Endothelial cell of hepatic sinusoid (primary cell): ENCODE measurements around the gene LEMD3.

Experiments
- in situ Hi-C: cut with HindIII; loops from 2 replicates; pipeline ENCODE4 v1.10.0; 2017; ENCODE audit warnings: low sequenced_read_pairs

The LEMD3 gene

GRCh38 chr12:65169320-65170208 is at the start of gene LEMD3:
LEMD3 (plus strand) TSS chr12:65169583; CDS start chr12:65169597, 14 bp downstream.
- in situ Hi-C loops, result no loop called here

- in situ Hi-C loops, result no loop called here
Observed at GRCh38 chr12:65121049-65121955, 48.1 kb upstream of the LEMD3 start, which contains the start of gene WIF1. WIF1 (minus strand) TSS chr12:65121305; CDS start chr12:65121191, 114 bp downstream.

- in situ Hi-C loops, result no loop called here
Observed at GRCh38 chr12:65121956-65122469, 47.4 kb upstream of the LEMD3 start.

- in situ Hi-C loops, result no loop called here
Observed at GRCh38 chr12:65122703-65123102, 46.7 kb upstream of the LEMD3 start.

GRCh38 chr12:65123435-65124063 is 45.8 kb upstream of the LEMD3 start:
- in situ Hi-C loops, result no loop called here

- in situ Hi-C loops, result no loop called here
Observed at GRCh38 chr12:65125247-65125646, 44.1 kb upstream of the LEMD3 start.

GRCh38 chr12:65125975-65126374 is 43.4 kb upstream of the LEMD3 start:
- in situ Hi-C loops, result no loop called here

GRCh38 chr12:65126482-65126881 is 42.9 kb upstream of the LEMD3 start:
- in situ Hi-C loops, result no loop called here

GRCh38 chr12:65133879-65134278 is 35.5 kb upstream of the LEMD3 start:
- in situ Hi-C loops, result no loop called here

- in situ Hi-C loops, result no loop called here
Observed at GRCh38 chr12:65139389-65139788, 30.0 kb upstream of the LEMD3 start.

GRCh38 chr12:65140738-65141137 is 28.6 kb upstream of the LEMD3 start:
- in situ Hi-C loops, result no loop called here

- in situ Hi-C loops, result no loop called here
Observed at GRCh38 chr12:65147312-65147905, 22.0 kb upstream of the LEMD3 start.

GRCh38 chr12:65152012-65152411 is 17.4 kb upstream of the LEMD3 start:
- in situ Hi-C loops, result no loop called here

- in situ Hi-C loops, result no loop called here
Observed at GRCh38 chr12:65152596-65152995, 16.8 kb upstream of the LEMD3 start.

- in situ Hi-C loops, result no loop called here
Observed at GRCh38 chr12:65155784-65156183, 13.6 kb upstream of the LEMD3 start.

GRCh38 chr12:65156366-65156841 is 13.0 kb upstream of the LEMD3 start:
- in situ Hi-C loops, result no loop called here

GRCh38 chr12:65157091-65157490 is 12.3 kb upstream of the LEMD3 start:
- in situ Hi-C loops, result no loop called here

- in situ Hi-C loops, result no loop called here
Observed at GRCh38 chr12:65162609-65163008, 6.8 kb upstream of the LEMD3 start.

- in situ Hi-C loops, result no loop called here
Observed at GRCh38 chr12:65164244-65164643, 5.1 kb upstream of the LEMD3 start.

- in situ Hi-C loops, result no loop called here
Observed at GRCh38 chr12:65164774-65165173, 4.6 kb upstream of the LEMD3 start.
